ENCODE data around the gene RBKS. TPM values are rescaled to one million over a fixed set of nuclear protein-coding genes. Genes with fewer than 3 reads are reported as not detected.

Gene RBKS
- total and polyA plus RNA-seq, 2 of the 13 experiments (the other 11 are each of a cell fraction or from before 2014, with no cell fraction given), result 7.7 to 8.3 TPM

DNA sequence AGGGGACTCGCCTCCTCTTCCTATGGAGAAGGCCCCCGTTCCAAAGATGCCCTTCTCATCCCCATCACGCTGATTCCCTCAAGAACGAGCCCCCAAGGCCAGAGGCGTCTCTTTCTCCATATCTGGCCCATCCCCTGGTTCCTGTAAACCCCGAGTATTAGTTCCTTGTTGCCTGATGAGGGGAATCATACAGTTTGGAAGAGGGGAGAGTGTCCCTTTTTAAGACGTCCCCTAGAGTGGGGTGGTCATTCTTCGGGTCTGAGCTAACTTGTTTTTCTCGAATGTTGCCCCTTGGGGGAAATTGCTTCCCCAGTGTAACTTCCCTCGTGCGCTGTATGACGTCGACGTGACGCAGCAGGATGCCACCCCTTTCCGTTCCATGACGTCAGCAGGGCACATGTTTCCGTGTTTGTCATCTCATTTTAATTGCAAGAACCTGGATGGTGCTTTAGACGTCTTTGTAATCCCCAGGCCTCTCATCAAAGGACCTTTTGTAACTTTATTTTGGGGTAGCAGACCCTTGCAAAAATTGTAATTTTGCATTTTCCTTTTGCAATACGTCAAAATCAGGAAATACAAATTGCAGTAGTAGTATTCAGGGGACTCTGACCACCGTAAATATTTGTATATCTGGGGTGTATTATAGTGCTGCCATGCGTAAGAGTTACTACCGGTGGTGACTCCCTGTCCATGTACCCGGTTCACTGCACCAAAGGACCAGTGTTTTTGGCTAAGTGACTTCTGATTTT is 911 bp upstream of the RBKS start (continued):
- TF ChIP-seq ZNF326 (CRISPR knock-in tag; IDR thresholded peaks at IDR 0.05; ENCODE audit: borderline replicate concordance) (no peak), ZNF333 (CRISPR knock-in tag; IDR thresholded peaks at IDR 0.05; ENCODE audit: borderline replicate concordance) (peak; percentile 92; the same call in 1 of the 2 replicates), ZNF501 (CRISPR knock-in tag; IDR thresholded peaks at IDR 0.05) (peak; percentile 67), SETDB1 (CRISPR knock-in tag; IDR thresholded peaks at IDR 0.05; ENCODE audit: borderline replicate concordance) (no peak), CHCHD3 (CRISPR knock-in tag; IDR thresholded peaks at IDR 0.05) (no peak), SRSF9 (IDR thresholded peaks at IDR 0.05; ENCODE audit: borderline replicate concordance, insufficient read depth, low read depth, low read length, poor library complexity, severe bottlenecking) (no peak), ZFP36L2 (CRISPR knock-in tag; IDR thresholded peaks at IDR 0.05) (no peak), FOXP1 (IDR thresholded peaks at IDR 0.05) (no peak), FOXP1 (CRISPR knock-in tag; IDR thresholded peaks at IDR 0.05) (no peak), EZH2 (conservative IDR thresholded peaks at IDR 0.05; ENCODE audit: low read depth, low read length) (no peak), CBX5 (CRISPR knock-in tag; IDR thresholded peaks at IDR 0.05; ENCODE audit: borderline replicate concordance) (peak; percentile 26; the same call in 1 of the 2 replicates), NFYC (CRISPR knock-in tag; IDR thresholded peaks at IDR 0.05) (no peak), ZNF44 (CRISPR knock-in tag; IDR thresholded peaks at IDR 0.05) (0 out of 2 replicates have a peak, but pooled peaks have one; percentile 21), ZNF577 (CRISPR knock-in tag; IDR thresholded peaks at IDR 0.05; ENCODE audit: borderline replicate concordance, low read depth) (no peak), SMYD3 (CRISPR knock-in tag; IDR thresholded peaks at IDR 0.05) (no peak), HNF4A (CRISPR knock-in tag; IDR thresholded peaks at IDR 0.05) (no peak), HES4 (CRISPR knock-in tag; IDR thresholded peaks at IDR 0.05; ENCODE audit: borderline replicate concordance) (no peak)
- TF ChIP-seq, protein P1, sequence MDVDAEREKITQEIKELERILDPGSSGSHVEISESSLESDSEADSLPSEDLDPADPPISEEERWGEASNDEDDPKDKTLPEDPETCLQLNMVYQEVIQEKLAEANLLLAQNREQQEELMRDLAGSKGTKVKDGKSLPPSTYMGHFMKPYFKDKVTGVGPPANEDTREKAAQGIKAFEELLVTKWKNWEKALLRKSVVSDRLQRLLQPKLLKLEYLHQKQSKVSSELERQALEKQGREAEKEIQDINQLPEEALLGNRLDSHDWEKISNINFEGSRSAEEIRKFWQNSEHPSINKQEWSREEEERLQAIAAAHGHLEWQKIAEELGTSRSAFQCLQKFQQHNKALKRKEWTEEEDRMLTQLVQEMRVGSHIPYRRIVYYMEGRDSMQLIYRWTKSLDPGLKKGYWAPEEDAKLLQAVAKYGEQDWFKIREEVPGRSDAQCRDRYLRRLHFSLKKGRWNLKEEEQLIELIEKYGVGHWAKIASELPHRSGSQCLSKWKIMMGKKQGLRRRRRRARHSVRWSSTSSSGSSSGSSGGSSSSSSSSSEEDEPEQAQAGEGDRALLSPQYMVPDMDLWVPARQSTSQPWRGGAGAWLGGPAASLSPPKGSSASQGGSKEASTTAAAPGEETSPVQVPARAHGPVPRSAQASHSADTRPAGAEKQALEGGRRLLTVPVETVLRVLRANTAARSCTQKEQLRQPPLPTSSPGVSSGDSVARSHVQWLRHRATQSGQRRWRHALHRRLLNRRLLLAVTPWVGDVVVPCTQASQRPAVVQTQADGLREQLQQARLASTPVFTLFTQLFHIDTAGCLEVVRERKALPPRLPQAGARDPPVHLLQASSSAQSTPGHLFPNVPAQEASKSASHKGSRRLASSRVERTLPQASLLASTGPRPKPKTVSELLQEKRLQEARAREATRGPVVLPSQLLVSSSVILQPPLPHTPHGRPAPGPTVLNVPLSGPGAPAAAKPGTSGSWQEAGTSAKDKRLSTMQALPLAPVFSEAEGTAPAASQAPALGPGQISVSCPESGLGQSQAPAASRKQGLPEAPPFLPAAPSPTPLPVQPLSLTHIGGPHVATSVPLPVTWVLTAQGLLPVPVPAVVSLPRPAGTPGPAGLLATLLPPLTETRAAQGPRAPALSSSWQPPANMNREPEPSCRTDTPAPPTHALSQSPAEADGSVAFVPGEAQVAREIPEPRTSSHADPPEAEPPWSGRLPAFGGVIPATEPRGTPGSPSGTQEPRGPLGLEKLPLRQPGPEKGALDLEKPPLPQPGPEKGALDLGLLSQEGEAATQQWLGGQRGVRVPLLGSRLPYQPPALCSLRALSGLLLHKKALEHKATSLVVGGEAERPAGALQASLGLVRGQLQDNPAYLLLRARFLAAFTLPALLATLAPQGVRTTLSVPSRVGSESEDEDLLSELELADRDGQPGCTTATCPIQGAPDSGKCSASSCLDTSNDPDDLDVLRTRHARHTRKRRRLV (CRISPR knock-in tag; IDR thresholded peaks at IDR 0.05), result peak; percentile 82; the same call in 1 of the 2 replicates
- TF ChIP-seq, protein P2, sequence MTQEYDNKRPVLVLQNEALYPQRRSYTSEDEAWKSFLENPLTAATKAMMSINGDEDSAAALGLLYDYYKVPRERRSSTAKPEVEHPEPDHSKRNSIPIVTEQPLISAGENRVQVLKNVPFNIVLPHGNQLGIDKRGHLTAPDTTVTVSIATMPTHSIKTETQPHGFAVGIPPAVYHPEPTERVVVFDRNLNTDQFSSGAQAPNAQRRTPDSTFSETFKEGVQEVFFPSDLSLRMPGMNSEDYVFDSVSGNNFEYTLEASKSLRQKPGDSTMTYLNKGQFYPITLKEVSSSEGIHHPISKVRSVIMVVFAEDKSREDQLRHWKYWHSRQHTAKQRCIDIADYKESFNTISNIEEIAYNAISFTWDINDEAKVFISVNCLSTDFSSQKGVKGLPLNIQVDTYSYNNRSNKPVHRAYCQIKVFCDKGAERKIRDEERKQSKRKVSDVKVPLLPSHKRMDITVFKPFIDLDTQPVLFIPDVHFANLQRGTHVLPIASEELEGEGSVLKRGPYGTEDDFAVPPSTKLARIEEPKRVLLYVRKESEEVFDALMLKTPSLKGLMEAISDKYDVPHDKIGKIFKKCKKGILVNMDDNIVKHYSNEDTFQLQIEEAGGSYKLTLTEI (CRISPR knock-in tag; conservative IDR thresholded peaks at IDR 0.05), result no peak
- TF ChIP-seq, protein P3, sequence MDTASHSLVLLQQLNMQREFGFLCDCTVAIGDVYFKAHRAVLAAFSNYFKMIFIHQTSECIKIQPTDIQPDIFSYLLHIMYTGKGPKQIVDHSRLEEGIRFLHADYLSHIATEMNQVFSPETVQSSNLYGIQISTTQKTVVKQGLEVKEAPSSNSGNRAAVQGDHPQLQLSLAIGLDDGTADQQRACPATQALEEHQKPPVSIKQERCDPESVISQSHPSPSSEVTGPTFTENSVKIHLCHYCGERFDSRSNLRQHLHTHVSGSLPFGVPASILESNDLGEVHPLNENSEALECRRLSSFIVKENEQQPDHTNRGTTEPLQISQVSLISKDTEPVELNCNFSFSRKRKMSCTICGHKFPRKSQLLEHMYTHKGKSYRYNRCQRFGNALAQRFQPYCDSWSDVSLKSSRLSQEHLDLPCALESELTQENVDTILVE (CRISPR knock-in tag; IDR thresholded peaks at IDR 0.05), result 0 out of 2 replicates have a peak, but pooled peaks have one; percentile 28
- TF ChIP-seq, protein P4, sequence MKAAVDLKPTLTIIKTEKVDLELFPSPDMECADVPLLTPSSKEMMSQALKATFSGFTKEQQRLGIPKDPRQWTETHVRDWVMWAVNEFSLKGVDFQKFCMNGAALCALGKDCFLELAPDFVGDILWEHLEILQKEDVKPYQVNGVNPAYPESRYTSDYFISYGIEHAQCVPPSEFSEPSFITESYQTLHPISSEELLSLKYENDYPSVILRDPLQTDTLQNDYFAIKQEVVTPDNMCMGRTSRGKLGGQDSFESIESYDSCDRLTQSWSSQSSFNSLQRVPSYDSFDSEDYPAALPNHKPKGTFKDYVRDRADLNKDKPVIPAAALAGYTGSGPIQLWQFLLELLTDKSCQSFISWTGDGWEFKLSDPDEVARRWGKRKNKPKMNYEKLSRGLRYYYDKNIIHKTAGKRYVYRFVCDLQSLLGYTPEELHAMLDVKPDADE (CRISPR knock-in tag; IDR thresholded peaks at IDR 0.05), result no peak

Measured in HepG2 (cell line).